ENCODE data around the gene GDF9.

DNA sequence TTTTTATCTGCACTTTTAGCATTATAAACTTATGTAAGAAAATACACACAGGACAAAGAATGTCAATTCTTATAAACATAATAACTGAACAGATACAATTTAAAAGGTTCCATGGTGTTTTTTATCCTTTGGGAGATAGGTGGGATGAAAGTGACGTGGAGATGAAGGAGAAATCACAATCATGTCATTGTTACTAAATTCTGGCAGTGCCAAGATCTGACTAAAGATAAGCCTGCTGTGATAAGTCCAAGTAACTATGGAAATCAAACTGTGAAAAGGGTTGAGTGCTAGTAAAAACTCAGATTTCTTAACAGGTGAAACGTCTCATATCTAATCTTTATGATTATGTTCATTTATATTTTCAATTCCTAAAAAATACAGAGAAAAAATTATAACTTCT lies 18.3 kb upstream of the GDF9 start:
- TF ChIP-seq, protein P1, sequence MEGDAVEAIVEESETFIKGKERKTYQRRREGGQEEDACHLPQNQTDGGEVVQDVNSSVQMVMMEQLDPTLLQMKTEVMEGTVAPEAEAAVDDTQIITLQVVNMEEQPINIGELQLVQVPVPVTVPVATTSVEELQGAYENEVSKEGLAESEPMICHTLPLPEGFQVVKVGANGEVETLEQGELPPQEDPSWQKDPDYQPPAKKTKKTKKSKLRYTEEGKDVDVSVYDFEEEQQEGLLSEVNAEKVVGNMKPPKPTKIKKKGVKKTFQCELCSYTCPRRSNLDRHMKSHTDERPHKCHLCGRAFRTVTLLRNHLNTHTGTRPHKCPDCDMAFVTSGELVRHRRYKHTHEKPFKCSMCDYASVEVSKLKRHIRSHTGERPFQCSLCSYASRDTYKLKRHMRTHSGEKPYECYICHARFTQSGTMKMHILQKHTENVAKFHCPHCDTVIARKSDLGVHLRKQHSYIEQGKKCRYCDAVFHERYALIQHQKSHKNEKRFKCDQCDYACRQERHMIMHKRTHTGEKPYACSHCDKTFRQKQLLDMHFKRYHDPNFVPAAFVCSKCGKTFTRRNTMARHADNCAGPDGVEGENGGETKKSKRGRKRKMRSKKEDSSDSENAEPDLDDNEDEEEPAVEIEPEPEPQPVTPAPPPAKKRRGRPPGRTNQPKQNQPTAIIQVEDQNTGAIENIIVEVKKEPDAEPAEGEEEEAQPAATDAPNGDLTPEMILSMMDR (IDR thresholded peaks at IDR 0.05), result no peak
- TF ChIP-seq SIN3A (IDR thresholded peaks at IDR 0.05; ENCODE audit: borderline replicate concordance, insufficient read depth, low read depth, low read length), result no peak
